Left renal pelvis (tissue), 4 donors: ENCODE measurements around the gene MEIS2. TPM values are rescaled to one million over a fixed set of nuclear protein-coding genes. Genes with fewer than 3 reads are reported as not detected.

Source experiments
- DNase-seq, 4 donors: peaks; one replicate each; pipeline ENCODE4 v3.0.0-alpha.2; 2013; ENCODE audit warnings: low read depth in 4 of 4, low spot score in 3 of 4
- polyA plus RNA-seq, 4 donors: library from polyadenylated mRNA; unstranded; fragments of 120-200 nt; gene quantifications; one replicate each; pipeline ENCODE4 v1.2.1, GENCODE V29; 2013; ENCODE audit not compliant: insufficient read length in 4 of 4

MEIS2 gene
- polyA plus RNA-seq, 4 donors = 129 to 442 (median 168) TPM

DNA sequence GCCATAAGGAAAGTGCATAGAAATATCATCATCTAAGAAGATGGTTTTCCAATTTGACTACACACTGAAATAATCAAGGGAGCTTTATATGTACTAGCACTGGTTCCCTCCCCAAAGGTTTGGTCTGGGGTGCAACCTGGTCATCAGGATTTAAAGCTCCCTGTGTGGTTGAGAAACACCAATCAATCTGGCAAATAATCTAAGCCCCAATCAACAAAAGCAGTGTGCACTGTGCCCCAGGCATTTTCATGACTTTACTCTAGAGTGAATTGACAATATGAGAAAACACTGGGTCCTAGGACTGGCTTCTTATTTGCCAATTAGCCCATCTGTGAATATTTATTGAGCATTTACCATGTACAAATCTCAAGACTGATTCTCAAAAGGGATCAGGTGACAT, 255.1 kb downstream of the MEIS2 start:
- no peak for DNase-seq

GRCh38 chr15:36844534-36844998, 255.8 kb downstream of the MEIS2 start:
- no peak for DNase-seq

GRCh38 chr15:36843822-36844221, 256.5 kb downstream of the MEIS2 start:
- no peak for DNase-seq

GRCh38 chr15:36841193-36841592, 259.2 kb downstream of the MEIS2 start:
- no peak for DNase-seq
